Gastroesophageal sphincter (tissue), 3 donors: Measurements from ENCODE around the gene UNC93A.

Experiments
- EP300 ChIP-seq: sonication (generic); formaldehyde crosslinking; IDR thresholded peaks from one replicate; pipeline ENCODE4 v1.6.1; 2017; ENCODE audit warnings: antibody characterized with exemption, mild to moderate bottlenecking
- POLR2A ChIP-seq, 2 donors: fragments of 450-650 bp; IDR thresholded peaks; one replicate each; pipeline ENCODE4 v1.6.1; 2017; ENCODE audit warnings: antibody characterized with exemption in 2 of 2, mild to moderate bottlenecking in 2 of 2, moderate library complexity in 1 of 2
- POLR2AphosphoS5 ChIP-seq: sonication (generic); formaldehyde crosslinking; IDR thresholded peaks from one replicate; pipeline ENCODE4 v1.6.1; 2017; ENCODE audit warnings: antibody characterized with exemption
- TF ChIP-seq, protein P1 (sequence below), 4 experiments: fragments of 200-600 bp in 2 of 4; fragments of 450-650 bp in 2 of 4; sonication (generic) in 1 of 4; IDR thresholded peaks; one replicate each; pipeline ENCODE4 v1.5.1; 2017 to 2019; ENCODE audit warnings: antibody characterized with exemption in 4 of 4, mild to moderate bottlenecking in 2 of 4, moderate library complexity in 2 of 4

DNA sequence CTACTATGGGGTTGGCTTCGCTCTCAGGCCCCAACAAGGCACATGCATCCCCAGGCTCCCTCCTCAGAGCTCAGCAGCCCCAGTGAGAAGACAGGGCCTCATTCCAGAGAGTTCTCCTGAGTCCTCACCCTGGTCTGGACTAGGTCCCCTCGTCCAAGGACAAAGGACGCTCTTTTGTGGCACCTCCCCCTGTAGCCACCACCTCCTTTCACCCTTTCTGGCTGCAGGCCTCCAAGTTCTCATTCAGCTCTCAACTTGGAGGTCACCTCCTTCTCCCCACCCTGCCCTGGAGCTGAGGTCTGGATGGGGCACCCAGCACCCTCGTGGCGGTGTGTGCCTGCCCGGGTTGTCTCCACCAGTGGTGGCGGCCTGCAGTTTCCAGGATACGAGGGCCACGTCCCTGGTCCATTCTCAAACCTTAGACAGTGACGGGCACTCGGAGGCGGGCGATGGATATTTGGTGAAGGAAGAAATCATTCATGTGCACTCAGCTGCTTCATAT lies 2.5 kb downstream of the UNC93A start:
- TF ChIP-seq EP300, result no peak
- TF ChIP-seq, protein P1, sequence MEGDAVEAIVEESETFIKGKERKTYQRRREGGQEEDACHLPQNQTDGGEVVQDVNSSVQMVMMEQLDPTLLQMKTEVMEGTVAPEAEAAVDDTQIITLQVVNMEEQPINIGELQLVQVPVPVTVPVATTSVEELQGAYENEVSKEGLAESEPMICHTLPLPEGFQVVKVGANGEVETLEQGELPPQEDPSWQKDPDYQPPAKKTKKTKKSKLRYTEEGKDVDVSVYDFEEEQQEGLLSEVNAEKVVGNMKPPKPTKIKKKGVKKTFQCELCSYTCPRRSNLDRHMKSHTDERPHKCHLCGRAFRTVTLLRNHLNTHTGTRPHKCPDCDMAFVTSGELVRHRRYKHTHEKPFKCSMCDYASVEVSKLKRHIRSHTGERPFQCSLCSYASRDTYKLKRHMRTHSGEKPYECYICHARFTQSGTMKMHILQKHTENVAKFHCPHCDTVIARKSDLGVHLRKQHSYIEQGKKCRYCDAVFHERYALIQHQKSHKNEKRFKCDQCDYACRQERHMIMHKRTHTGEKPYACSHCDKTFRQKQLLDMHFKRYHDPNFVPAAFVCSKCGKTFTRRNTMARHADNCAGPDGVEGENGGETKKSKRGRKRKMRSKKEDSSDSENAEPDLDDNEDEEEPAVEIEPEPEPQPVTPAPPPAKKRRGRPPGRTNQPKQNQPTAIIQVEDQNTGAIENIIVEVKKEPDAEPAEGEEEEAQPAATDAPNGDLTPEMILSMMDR (IDR thresholded peaks at IDR 0.05), result no peak
- no peak for TF ChIP-seq POLR2A (IDR thresholded peaks at IDR 0.05)
- TF ChIP-seq POLR2AphosphoS5, result no peak
